NK-92 (cell line): Measurements from ENCODE around the gene CNTFR.

ENCODE experiments used
- DNase-seq: peaks from one replicate; lab custom pipeline; 2025; ENCODE audit not compliant: unreplicated experiment; lab: John Stamatoyannopoulos, UW

Gene CNTFR

DNA sequence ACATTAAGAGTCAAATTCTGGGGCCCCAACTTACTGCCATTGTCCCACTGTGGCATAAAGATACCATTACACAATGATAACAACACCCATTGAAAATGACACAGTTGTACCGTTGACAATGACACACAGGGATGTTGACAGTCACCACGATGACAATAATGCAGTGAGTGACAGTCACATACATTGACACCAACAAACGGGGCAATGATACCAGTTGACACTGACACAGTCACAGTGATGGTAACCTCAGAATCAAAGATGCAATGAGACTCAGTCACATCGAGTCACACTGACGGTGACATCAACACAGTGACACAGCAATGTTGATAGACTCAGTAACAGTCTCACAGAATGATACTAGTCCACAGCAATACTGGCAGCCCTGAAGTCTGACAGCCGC, 16.9 kb downstream of the CNTFR start:
- DNase-seq: no peak

DNA sequence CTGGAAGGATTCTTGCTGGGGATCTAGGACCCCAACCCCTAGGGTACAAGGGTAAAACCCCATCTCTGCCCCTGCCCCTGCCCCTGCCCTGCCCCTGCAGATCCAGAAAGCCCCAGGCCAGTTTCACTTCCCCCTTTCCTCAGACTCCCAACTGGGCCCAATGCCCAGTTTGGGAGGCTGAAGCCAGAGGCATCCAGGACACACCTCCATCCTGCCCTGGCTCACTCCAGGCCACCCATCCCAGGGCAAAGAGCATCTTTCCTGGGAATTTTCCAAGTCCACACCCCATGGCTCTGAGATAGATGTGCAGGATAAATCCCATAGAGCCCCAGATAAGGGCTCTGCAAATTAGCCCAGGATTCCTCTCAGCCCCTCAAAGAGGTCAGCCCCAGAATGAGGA, 17.4 kb downstream of the CNTFR start:
- DNase-seq: no peak

DNA sequence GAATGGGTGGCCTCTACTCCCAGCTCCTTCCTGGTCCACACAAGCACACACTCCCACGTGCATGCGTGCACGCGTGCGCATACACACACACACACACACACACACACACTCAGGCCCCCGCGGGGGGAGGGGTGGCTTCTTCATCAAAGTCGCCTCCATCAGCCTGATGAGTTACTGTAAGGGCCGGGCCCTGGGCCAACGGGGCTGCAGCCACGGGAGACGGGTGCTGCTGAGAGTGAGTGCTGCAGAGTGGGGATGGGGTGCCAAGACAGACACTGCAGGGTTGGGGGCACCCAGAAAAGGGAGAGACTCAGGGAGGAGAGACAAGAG, 18.1 kb downstream of the CNTFR start:
- no peak for DNase-seq

DNA sequence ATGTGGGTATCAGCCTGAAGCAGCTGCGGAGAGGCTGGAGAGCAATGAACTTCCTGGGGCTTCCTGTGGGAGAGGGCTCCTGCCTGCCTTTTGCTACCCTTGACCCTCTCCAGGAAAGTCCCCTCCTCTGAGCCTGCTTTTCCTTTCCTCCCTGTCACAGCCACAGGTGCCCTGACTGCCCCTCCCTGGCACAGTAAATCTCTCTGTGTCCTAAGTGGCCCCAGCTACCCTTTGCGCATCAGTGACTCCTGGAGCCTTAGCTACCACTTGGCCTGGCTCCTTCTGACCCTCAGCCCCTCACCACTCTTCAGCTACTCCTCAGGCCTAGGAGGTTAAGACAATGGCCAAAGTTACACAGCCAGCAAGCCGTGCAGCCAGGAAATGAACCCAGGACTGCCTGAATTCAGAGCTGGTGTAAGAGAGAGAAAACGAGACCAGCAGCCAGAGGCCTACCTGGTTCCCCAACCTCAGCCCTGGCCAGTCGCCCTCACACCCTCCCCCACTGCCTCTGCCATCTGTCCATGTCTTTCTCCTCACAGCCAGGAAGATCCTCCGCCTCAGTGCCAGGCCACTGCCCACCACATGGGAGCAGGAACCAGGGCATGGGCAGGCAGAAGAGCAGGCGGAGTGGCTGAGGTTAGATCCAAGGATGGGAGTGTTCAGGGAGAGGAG, 18.6 kb downstream of the CNTFR start:
- no peak for DNase-seq

DNA sequence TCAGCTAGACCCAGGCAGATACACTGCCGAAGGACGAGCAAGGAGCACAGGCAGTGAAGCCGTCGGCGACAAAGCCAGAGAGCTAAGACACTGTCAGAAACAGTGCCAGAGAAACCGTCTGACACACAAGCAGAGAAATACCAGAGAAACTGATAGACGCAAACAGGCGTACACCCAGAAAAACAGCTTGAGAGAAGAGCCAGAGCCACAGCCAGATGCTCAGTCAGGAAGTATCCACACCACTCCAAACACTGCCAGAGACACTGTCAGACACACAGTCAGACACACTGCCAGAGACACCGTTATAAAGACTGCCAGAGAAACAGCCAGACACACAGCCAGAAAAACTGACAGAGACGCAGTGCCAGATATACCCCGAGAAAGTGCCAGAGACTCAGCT, 19.1 kb downstream of the CNTFR start:
- DNase-seq: no peak

DNA sequence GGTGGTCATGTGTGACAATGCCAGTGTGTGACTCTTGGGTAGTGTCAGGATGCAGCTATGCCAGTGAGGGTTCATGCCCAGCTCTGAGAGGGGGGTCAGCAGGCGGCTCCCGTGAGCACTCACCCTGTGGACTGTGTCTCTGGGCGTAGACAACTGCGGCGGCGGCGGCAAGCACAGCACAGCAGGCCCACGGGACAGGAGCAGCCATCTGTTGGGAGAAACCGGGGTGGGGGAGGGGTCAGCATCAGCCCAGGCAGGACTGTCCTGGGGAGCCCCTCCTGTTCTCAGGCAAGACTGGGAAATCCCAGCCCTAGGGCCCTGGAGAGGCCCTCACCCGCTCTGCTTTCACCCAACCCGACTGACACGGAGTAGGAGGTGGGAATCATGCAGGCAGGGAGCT, 20.8 kb downstream of the CNTFR start:
- DNase-seq: no peak

DNA sequence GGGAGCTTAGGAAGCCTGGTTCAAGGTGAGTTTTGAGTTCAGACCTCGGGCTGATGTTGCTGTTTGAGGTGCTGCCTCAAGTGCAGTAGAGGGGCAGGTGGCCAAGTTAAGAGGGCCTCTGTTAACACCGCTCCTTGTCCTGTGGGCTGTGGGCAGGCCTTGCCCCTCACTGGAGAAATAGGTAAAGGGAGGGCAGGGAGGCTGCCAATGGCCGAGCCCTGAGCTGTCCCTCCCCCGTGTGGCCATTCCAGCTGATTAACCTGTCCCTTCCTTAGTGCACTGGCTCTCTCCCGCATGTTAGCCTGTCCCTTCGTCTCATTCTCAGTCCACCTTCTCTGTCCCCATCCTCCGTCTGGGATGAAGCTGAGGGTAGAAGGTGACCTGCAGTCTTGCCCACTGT, 21.4 kb downstream of the CNTFR start:
- no peak for DNase-seq

DNA sequence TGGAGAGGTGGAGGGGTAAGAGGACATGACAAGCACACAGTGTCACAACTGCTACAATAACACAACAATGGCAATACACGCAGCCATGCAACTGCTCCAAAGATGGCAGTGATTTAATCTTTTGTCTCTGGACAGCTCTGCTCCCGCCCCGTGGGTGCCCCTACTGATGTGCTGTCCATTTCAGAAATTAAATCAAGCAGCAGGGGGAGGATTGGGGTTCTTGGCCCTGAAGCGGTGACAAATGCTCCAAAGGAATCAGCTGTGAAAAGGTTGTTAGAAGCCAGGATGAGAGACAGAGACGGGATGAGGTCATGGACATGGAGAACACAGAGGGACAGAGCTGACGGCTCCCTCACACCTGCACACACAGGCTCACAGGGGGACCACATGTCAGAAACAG, 22.6 kb downstream of the CNTFR start:
- no peak for DNase-seq

DNA sequence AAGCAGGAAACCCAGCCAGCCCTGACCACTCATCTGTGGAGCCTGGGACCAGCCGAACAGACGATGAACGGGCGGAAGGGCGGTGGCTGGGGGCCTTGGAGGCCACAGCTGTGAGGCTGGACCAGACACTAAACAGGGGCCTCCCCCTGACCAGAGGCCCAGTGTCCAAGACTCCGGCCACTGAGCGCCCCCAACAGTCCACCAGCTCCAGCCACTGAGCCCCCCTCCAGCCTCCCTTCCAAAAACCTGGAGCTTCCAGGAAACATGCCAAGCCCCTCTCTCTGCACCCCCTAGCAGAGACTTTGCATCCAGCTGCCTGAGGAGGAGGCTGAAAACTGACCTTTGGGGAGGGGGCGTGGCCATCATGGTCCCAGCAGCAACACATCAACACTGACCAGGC, 23.2 kb downstream of the CNTFR start:
- no peak for DNase-seq

DNA sequence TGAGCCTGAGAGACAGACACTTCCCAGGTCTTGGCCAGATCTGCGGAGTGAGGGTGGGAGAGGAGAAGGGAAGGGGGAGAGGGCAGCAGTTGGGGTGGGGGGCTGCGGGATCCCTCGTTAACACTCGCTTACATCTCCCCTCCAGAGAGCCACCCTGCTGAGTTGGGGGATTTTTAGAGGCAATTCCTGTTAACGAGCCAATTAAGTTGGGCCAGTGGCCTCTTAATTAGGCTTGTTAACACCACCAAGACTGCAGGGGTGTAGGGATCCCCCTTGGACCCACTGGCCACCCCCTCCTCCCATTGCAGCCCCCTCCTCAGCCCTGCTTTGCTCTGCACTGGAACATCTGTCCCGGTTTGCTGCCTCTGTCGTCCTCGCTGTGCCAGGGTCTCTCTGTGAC, 23.7 kb downstream of the CNTFR start:
- no peak for DNase-seq

DNA sequence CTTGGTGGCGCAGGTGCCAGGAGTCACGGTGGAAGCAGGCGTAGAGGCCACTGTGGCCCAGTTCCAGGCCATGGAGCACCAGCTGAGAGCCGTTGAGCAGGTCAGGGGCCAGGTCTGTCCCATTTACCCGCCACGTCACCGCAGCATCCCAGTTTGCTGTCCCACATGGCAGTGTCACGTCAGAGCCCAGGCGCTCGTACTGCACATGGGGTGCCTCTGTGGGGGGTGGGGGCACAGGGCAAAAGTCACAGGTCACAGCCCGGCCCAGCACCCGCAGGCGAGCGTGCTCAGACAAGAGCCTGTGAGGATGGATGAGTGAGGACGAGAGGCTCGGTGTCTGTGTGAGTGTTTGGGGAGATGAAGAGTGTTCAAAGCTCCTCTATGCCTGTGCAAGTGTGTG, 24.9 kb downstream of the CNTFR start:
- no peak for DNase-seq

DNA sequence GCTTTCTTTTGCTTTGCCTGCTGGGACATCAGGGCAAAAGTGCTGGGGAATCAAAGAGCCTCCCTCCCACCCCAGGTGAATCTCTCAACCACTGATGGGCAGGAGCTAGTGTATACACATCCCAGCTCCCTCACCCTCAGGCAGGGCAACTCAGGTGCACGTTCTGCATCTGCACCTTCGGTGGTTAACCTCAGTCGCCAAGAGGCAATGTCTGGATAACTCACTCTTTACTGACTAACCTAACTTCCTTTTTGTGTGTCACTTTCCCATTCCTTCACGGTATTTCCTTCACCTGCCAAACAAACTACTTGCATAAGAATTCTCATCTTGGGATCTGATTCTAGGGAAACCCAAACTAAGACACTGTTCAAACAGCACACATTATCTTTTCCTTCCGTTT, 26.3 kb downstream of the CNTFR start:
- no peak for DNase-seq

DNA sequence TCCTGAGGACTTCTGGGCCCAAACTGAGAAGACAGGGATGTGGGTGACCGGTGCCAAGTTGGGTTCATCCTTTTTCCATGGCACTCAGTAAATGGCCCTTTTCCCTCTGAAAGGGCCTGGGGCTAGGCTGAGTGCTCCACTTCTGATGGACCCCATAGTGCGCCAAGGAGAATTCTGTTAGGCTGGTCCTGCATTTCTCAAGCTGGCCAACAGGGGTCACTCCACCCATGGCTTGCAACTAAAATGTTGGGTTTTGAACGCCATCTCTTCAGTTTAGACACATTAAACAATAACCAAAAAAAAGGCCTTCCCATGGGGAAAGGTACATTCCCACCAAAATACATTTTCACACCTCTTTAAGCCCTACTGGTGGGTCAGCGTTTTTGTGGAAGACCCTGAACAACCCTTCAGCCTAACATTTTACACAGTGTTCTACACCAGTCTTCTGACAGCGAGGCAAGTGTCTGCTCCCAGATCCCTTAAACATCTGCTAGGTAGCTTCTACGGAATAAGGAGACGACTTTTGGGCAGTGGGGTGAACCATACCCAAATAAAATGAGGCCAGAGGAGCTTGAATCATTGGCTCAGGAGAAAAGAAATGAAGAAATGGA, 27.3 kb downstream of the CNTFR start:
- DNase-seq: no peak

DNA sequence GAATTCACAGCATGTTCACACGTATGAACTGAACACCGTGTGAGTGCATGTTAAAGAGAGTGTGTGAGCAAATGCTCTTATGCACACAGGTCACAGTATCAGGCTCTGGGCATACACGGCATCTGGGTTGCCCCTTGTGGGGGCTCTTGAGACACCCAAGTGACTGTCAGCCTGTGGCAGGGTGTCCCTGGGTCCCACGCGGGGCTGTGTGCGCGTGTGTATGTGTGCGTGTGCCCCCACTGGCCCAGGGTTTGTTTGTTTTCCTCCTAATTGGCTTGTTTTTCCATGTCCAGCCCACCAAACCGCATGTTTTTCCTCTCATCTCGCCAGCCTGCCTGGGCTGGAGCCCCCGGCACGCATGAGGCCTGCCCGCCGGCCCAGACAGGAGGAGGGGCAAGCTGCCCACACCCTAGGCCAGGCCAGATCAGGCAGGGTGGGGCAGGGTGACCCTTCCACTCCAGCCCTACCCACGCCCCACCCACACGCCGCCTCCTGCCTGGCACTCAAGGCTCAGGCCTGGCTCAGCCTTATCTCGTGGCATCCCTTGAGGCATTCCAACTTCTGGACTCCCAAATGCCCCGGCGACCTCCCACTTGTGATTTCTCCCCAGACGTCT, 28.8 kb downstream of the CNTFR start:
- no peak for DNase-seq

DNA sequence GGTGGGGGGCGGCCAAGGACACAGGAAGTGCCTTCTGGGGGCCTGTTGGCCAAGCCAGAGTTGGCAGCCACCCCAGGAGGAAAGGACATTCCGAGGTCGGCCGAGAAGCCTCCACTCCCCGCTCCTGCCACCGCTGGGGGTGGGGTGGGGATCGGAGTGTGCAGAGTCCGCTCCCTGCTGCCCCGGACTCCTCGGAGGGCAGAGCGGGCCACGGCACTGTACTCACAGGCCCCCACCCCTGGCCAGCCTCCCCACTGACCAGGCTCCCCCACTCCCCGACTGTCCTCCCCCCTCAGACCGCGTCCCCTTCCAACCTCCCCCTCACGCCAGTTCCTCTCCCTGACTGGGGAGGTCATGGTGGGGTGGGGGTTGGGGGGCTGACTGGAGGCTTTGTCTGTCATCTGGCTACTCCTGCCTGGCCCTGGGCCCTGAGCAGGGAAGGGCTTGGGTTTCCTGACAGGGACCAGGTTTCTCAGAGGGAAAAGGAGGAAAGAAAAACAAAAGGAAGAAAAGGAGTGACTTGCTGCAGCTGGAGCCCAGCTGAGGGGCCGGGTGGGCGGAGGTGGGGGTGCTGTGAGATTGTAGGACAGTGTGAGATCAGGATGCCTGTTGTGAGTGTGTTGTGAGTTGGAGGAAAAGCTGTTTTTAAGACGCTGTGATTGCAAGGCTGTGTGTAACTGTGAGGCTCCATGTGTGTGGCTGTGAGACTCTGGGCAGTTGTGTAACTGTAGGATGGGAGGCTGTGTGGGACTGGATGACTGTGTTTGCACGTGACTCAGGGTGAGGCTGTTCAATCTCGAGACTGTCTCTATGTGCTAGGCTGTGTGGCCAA, 29.7 kb downstream of the CNTFR start:
- DNase-seq: no peak

DNA sequence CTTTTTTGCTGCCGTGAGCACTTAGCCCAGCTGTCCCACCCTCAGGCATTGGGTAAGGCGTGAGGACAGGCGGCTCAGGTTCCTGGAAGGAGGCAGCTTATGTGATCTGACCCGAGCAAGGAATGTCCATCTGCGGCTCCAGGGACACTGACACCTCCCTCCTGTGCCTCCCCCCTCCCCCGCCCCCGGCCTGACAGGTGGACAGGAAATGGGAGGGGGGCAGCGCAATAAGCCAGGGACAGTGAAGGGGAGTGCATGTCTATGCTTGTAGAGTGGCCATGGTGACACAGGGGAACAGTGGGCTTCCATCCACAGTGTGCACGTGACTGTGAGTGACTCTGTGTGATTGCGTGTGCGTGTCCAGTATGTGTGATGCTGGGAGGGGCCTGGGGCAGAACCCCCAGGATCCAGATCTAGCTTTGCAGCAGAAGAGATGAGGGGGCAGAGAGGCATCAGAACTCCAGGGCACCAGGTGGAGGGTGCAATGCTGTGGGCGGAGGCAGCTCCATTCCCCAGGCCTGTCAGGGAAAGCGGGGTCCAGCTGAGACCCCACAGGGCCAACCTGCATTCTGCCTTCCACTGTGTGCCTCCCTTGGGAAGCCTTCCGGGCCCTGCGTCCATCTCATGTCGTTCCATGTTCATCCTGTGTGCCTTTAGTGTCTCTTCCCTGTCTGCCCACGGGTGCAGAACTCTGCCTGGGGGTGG, 30.5 kb downstream of the CNTFR start:
- no peak for DNase-seq

DNA sequence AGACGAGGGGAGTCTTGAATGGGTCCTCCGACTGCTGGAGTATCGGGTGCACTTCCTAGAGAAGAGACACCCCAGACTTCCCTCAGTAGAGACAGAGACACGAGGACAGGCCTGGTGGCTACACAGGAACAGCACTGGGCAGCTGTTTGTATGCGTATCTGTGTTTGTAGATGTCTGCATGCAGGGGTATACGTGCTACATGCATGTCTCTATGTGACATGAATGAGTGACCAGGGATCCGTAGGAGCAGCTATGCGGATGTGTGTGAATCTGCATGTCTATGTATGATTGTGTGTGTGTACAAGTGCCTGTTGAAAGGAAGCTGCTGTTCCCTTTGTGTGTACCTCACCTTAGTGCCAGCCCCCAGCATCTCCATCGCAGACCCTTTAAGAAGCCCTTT, 31.2 kb downstream of the CNTFR start:
- no peak for DNase-seq

DNA sequence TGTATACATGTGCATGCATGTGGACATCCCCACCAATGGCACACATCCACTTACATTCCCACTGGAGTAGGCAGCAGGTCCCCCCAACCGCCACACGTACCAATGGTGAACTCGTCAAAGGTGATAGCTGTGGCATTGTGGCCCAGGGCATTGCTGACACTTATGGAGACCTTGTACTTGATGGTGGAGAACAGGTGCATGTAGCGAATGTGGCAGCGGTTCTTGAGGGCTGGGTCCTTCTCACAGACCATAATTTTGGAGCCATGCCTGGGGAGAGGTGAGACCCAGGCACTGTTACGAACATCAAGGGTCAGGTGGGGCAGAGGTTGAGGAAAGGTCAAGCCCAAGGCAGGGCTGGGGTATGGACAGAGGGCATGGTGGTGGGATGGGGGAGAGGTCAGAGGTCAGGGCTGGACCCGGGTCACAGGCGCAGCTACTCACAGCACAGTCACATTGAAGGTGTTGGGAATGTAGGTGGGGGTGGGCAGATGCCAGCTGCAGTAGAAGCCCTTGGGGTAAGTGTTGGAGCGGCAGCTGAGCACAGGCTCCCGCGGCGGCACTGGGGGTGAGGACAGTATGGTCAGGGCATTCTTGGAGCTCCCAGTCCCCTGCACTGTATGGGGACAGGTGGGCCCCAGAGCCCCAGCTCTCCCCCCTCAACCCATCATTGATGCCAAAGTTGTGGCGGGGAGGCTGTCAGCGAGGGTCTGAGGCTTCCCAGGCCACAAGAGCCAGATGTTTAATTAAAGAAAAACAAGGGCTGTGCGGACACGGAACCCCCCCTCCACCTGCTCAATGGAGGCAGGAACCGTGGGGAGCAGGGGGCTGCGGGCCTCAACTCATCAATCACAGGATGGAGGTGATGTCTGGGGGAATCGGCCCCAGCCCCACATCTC, 31.9 kb downstream of the CNTFR start:
- no peak for DNase-seq

DNA sequence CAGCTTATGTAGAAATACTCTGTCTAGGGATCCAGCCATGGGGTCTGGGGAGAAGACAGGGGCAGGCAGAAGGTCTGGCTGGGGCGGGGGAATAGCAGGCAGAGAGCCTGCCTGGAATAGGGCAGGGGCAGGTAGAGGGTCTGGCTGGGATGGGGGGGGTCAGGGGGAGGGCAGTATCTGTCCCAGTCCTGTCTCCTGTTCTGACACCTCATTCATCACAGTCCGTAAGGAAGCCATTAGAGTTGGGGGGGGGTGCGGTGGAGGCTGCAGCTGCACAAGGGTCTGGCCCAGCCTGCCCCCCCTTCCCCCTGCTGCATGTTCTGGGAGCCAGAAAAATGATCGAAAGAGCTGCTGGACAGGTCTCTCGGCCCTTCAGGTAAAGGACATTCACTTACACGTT, 32.6 kb downstream of the CNTFR start:
- DNase-seq: no peak

DNA sequence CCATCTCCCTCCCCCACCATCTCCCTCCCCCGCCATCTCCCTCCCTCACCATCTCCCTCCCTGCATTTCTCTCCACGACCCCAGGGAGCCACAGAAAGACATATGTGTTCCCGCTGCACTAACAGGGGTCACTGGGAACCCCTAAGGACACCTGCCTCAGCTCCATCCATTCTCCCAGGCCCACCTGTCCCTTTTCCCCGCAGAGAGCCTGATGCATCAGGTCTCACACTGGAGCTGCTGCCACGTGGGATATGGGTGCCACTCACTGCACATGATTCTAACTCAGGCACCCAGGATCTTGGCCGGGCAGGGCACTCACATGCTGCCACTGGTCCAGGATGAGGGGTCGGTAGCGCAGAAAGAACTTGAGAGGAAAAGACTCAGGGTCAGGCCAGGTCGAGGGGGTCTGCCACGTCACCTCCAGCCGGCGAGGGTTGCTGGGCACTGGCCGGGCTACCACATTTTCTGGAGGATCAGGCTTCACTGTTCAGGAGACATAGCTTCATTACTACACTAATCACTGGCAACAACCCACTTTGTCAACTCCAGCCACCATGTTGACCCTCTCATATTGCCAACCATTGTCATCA, 33.5 kb downstream of the CNTFR start:
- no peak for DNase-seq
